ENCODE measurements around the gene UMODL1. TPM values are rescaled to one million over a fixed set of nuclear protein-coding genes. Genes with fewer than 3 reads are reported as not detected.

The UMODL1 gene
- total RNA-seq, 1 donor from 2014 or later: not detected

GRCh38 chr21:42102076-42102475 is 31.0 kb downstream of the UMODL1 start:
- H3K4me1 ChIP-seq (ENCODE audit: control insufficient read depth in 3 of 3, insufficient read depth in 3 of 3, low read length in 3 of 3): peaks cover 3% of the 10 kb centered on the region in 3 donors
- no peaks in the 10 kb centered on the region for H3K36me3 ChIP-seq (ENCODE audit: control insufficient read depth in 3 of 3, insufficient read depth in 3 of 3, low read length in 3 of 3)
- H3K4me3 ChIP-seq (ENCODE audit: low read length in 3 of 3): no peak overlapping the region

GRCh38 chr21:42102526-42102925 is 31.4 kb downstream of the UMODL1 start:
- Histone ChIP-seq H3K9me3 (ENCODE audit: control insufficient read depth in 3 of 3, low read length in 3 of 3) (no peaks in the 10 kb centered on the region), H3K4me3 (ENCODE audit: low read length in 3 of 3) (no peak overlapping the region), H3K9ac (ENCODE audit: low read depth in 1 of 3, low read length in 3 of 3) (no peak overlapping the region), H3K4me1 (ENCODE audit: control insufficient read depth in 3 of 3, insufficient read depth in 3 of 3, low read length in 3 of 3) (peaks cover 3 to 7% (median 7%) of the 10 kb centered on the region in 3 donors), H3K36me3 (ENCODE audit: control insufficient read depth in 3 of 3, insufficient read depth in 3 of 3, low read length in 3 of 3) (no peaks in the 10 kb centered on the region), H3K27ac (ENCODE audit: low read depth, low read length) (no peak overlapping the region), H3K27me3 (ENCODE audit: control insufficient read depth in 3 of 3, insufficient read depth in 3 of 3, low read length in 3 of 3) (peaks cover 5 to 24% (median 10%) of the 10 kb centered on the region in 3 donors)

More at GRCh38 chr21:42102076-42102475, 31.0 kb downstream of the UMODL1 start:
- H3K27ac ChIP-seq (ENCODE audit: low read depth, low read length): no peak overlapping the region
- H3K9ac ChIP-seq (ENCODE audit: low read depth in 1 of 3, low read length in 3 of 3): no peak overlapping the region
- peaks cover 5 to 24% (median 10%) of the 10 kb centered on the region in 3 donors for H3K27me3 ChIP-seq (ENCODE audit: control insufficient read depth in 3 of 3, insufficient read depth in 3 of 3, low read length in 3 of 3)
- H3K9me3 ChIP-seq (ENCODE audit: control insufficient read depth in 3 of 3, low read length in 3 of 3): no peaks in the 10 kb centered on the region

DNA sequence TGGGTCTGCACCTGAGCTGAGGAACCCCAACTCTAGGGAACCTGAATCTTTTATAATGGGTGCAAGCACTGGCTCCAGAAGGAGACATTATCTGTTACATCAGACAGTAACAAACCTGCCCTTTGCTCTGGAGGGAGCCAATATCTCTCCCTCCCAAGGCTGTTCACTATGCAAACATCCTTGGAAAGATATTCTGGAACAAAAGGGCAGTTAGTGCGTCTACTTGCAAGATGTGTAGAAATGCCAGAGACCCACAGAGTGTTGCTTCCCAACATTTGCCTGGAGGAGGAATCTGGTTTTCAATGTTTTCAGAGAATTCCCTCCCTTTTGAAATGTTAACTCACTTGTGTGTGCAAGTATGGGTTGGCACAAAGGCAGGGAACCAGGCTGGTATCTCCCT is 31.9 kb downstream of the UMODL1 start:
- H3K36me3 ChIP-seq (ENCODE audit: control insufficient read depth in 3 of 3, insufficient read depth in 3 of 3, low read length in 3 of 3): no peaks in the 10 kb centered on the region
- no peak overlapping the region for H3K9ac ChIP-seq (ENCODE audit: low read depth in 1 of 3, low read length in 3 of 3)
- H3K9me3 ChIP-seq (ENCODE audit: control insufficient read depth in 3 of 3, low read length in 3 of 3): no peaks in the 10 kb centered on the region
- no peak overlapping the region for H3K27ac ChIP-seq (ENCODE audit: low read depth, low read length)
- no peak overlapping the region for H3K4me3 ChIP-seq (ENCODE audit: low read length in 3 of 3)
- H3K4me1 ChIP-seq (ENCODE audit: control insufficient read depth in 3 of 3, insufficient read depth in 3 of 3, low read length in 3 of 3): peaks cover 2 to 10% (median 10%) of the 10 kb centered on the region in 3 donors
- peaks cover 5 to 24% (median 10%) of the 10 kb centered on the region in 3 donors for H3K27me3 ChIP-seq (ENCODE audit: control insufficient read depth in 3 of 3, insufficient read depth in 3 of 3, low read length in 3 of 3)

GRCh38 chr21:42103843-42104242 is 32.7 kb downstream of the UMODL1 start:
- Histone ChIP-seq H3K9ac (ENCODE audit: low read depth in 1 of 3, low read length in 3 of 3) (no peak overlapping the region), H3K9me3 (ENCODE audit: control insufficient read depth in 3 of 3, low read length in 3 of 3) (no peaks in the 10 kb centered on the region), H3K4me1 (ENCODE audit: control insufficient read depth in 3 of 3, insufficient read depth in 3 of 3, low read length in 3 of 3) (peaks cover 5 to 13% (median 13%) of the 10 kb centered on the region in 3 donors), H3K27ac (ENCODE audit: low read depth, low read length) (no peak overlapping the region), H3K4me3 (ENCODE audit: low read length in 3 of 3) (no peak overlapping the region), H3K36me3 (ENCODE audit: control insufficient read depth in 3 of 3, insufficient read depth in 3 of 3, low read length in 3 of 3) (no peaks in the 10 kb centered on the region), H3K27me3 (ENCODE audit: control insufficient read depth in 3 of 3, insufficient read depth in 3 of 3, low read length in 3 of 3) (peaks cover 10 to 24% (median 12%) of the 10 kb centered on the region in 3 donors)

DNA sequence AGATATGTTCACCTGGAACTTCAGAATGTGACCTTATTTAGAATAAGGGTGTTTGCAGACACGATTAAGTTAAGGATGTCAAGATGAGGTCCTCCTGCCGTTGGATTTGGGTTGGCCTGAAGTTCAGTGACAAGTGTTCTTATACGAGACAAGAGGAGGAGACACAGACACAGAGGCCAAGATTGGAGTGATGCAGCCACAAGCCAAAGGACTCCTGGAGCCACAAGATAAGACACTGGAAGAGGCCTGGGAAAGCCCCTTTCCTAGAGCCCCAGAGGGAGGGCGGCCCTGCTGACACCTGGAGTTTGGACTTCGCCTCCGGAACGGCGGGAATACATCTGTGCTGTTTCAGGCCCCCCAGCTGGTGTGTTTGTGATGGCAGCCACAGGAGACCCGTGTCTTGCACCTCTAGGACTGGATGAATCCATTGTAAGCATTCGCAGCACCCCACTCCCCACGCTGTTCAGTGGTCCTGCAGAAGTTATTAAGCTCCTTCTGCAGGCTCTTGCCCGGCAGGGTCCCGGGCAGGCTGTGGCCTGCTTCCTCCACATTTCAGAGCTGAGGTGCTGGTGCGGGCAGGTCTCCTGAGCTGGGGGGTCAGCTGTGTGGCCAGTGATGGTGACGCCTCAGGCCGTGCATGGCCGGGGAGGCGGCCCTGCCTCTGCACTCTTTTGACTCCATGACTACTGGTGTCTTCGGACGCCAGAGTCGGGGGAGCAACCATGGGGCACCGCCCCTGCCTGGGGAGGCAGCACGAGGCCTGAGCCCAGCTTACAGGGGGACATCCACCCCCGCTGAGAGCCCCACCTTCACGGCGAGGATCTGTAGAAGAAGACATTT is 34.6 kb downstream of the UMODL1 start:
- no peaks in the 10 kb centered on the region for H3K36me3 ChIP-seq (ENCODE audit: control insufficient read depth in 3 of 3, insufficient read depth in 3 of 3, low read length in 3 of 3)
- H3K4me3 ChIP-seq (ENCODE audit: low read length in 3 of 3): no peak overlapping the region
- H3K27ac ChIP-seq (ENCODE audit: low read depth, low read length): no peak overlapping the region
- peaks cover 5 to 13% (median 13%) of the 10 kb centered on the region in 3 donors for H3K4me1 ChIP-seq (ENCODE audit: control insufficient read depth in 3 of 3, insufficient read depth in 3 of 3, low read length in 3 of 3)
- no peaks in the 10 kb centered on the region for H3K9me3 ChIP-seq (ENCODE audit: control insufficient read depth in 3 of 3, low read length in 3 of 3)
- H3K27me3 ChIP-seq (ENCODE audit: control insufficient read depth in 3 of 3, insufficient read depth in 3 of 3, low read length in 3 of 3): peaks cover 10 to 21% (median 12%) of the 10 kb centered on the region in 3 donors
- H3K9ac ChIP-seq (ENCODE audit: low read depth in 1 of 3, low read length in 3 of 3): no peak overlapping the region

DNA sequence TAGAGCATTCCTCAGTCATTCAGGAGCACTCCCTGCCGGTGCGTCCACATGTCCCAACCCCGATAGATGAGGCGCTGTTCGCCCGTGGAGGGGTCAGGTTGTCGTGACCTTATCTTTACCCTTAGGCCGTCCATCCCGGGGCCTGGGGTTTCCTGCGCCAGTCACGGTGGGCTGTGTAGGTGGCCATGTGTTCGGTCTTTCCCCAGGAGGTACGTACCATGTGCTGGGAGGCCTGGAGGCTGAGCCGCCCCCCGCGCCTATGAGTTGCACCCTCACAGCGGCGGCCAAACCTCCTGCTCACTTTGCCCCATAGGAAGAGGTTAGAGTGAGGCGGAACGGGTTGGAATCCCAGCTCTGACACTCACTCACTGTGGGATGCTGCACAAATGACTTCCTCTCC is 35.3 kb downstream of the UMODL1 start:
- H3K9ac ChIP-seq (ENCODE audit: low read depth in 1 of 3, low read length in 3 of 3): no peak overlapping the region
- H3K4me3 ChIP-seq (ENCODE audit: low read length in 3 of 3): no peak overlapping the region
- no peak overlapping the region for H3K27ac ChIP-seq (ENCODE audit: low read depth, low read length)
- H3K9me3 ChIP-seq (ENCODE audit: control insufficient read depth in 3 of 3, low read length in 3 of 3): no peaks in the 10 kb centered on the region
- H3K36me3 ChIP-seq (ENCODE audit: control insufficient read depth in 3 of 3, insufficient read depth in 3 of 3, low read length in 3 of 3): no peaks in the 10 kb centered on the region
- H3K27me3 ChIP-seq (ENCODE audit: control insufficient read depth in 3 of 3, insufficient read depth in 3 of 3, low read length in 3 of 3): peaks cover 7 to 22% (median 12%) of the 10 kb centered on the region in 3 donors
- H3K4me1 ChIP-seq (ENCODE audit: control insufficient read depth in 3 of 3, insufficient read depth in 3 of 3, low read length in 3 of 3): peaks cover 5 to 13% (median 13%) of the 10 kb centered on the region in 3 donors

DNA sequence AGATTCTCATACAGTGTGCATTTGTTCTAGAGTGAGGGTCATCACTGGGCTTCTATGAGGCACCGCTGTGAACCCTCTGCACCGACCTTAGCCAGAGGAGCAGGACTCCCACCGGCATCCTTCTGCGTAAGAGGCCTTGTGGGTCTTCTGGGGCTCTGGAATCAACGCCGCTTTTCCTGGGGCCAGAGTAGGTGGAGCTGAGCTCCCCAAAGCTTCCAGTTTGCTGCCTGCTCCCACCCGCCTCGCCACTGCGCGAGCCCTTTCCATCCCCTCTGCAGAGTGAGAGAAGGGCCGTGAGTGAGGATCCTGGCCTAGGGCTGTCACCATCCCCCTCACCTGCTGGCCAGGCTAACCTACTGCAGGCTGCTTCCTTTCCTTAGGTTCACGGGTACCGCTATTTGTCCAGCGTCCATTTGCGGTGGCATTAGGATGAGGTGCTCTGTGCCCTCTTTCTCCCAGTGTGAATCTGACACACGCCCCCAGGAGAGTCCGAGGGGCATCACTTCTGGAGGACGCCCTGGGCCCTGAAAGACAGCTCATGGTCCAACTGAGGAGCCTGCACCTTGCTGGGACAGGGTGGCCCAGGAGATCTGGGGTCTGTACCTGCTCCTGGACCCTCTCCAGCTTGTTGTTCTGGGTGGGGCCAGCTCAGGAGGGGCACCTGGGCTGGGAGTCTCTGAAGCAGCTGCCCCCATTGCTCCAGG is 36.2 kb downstream of the UMODL1 start:
- no peak overlapping the region for H3K27ac ChIP-seq (ENCODE audit: low read depth, low read length)
- no peaks in the 10 kb centered on the region for H3K9me3 ChIP-seq (ENCODE audit: control insufficient read depth in 3 of 3, low read length in 3 of 3)
- H3K9ac ChIP-seq (ENCODE audit: low read depth in 1 of 3, low read length in 3 of 3): peak overlapping the region in 1 of 3 donors; percentile 50
- peaks cover 5 to 13% (median 13%) of the 10 kb centered on the region in 3 donors for H3K4me1 ChIP-seq (ENCODE audit: control insufficient read depth in 3 of 3, insufficient read depth in 3 of 3, low read length in 3 of 3)
- H3K4me3 ChIP-seq (ENCODE audit: low read length in 3 of 3): peak overlapping the region in 1 of 3 donors; percentile 6
- peaks cover 6 to 28% (median 12%) of the 10 kb centered on the region in 3 donors for H3K27me3 ChIP-seq (ENCODE audit: control insufficient read depth in 3 of 3, insufficient read depth in 3 of 3, low read length in 3 of 3)
- no peaks in the 10 kb centered on the region for H3K36me3 ChIP-seq (ENCODE audit: control insufficient read depth in 3 of 3, insufficient read depth in 3 of 3, low read length in 3 of 3)

DNA sequence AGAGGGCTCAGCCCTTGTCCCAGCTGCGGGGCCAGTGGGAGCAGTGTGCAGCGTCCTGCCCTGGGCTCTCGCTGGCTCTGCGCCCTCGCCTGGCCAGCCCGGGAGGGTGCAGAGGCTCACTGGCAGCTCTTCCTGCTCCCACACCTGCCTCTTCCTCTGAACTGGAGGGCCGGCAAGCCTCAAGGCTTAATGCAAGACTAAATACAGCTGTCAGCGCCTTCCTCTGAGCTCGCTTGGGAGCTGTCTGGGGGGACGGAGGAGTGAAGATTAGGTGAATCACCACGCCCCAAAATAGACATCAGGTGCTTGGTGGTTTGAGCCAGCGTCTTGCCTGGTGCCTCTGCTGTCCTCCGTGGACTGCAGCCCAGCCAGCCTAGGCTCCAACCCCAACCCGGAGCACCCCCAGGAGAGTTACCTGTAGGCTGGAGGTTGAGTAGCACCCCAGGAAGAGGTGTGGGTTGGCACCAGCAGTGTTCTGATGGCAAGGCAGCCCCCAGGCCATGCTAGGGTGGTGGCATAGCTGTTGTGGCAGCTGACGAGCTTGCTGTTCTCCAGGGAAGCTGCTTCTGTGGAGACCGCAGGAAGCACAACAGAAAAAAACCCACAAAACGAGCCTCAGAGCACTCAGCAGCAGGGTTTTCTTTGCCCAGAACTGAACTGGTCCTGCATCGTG is 36.9 kb downstream of the UMODL1 start:
- Histone ChIP-seq H3K36me3 (ENCODE audit: control insufficient read depth in 3 of 3, insufficient read depth in 3 of 3, low read length in 3 of 3) (no peaks in the 10 kb centered on the region), H3K27ac (ENCODE audit: low read depth, low read length) (no peak overlapping the region), H3K4me1 (ENCODE audit: control insufficient read depth in 3 of 3, insufficient read depth in 3 of 3, low read length in 3 of 3) (peaks cover 5 to 13% (median 13%) of the 10 kb centered on the region in 3 donors), H3K9me3 (ENCODE audit: control insufficient read depth in 3 of 3, low read length in 3 of 3) (no peaks in the 10 kb centered on the region), H3K4me3 (ENCODE audit: low read length in 3 of 3) (peak overlapping the region in 1 of 3 donors; percentile 6), H3K27me3 (ENCODE audit: control insufficient read depth in 3 of 3, insufficient read depth in 3 of 3, low read length in 3 of 3) (peaks cover 10 to 32% (median 13%) of the 10 kb centered on the region in 3 donors), H3K9ac (ENCODE audit: low read depth in 1 of 3, low read length in 3 of 3) (peak overlapping the region in 1 of 3 donors; percentile 50)

DNA sequence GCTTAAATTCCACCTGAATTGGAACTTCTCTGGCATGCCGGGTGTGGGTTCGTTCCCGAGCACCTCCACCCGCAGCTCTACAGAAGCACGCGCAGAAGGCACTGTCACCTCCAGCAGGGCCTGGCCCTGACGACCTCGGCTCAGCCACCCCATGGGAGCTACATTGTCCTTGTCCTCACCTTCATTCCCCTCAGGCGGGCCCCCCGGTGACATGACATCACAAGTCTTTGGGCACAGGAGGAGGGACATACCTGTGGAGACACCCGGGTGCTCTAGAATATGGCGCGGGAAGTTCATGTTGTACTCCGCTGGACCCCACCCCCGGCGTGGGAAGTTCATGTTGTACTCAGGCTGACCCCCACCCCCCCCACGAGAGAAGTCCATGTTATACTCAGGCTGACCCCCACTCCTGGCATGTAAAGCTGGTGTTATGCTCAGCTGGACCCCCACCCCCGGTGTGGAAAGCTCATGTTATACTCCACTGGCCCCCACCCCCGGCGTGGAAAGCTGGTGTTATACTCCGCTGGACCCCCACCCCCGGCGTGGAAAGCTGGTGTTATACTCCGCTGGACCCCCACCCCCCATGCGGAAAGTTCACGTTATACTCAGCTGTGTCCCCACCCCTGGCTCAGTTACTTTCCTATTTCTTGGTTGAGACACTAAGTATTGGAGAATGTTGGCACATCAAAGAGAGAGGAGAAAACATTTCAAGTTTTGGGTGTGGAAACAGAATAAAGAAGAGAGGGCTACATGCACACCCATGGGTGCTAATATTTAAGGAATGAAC is 37.6 kb downstream of the UMODL1 start:
- H3K27ac ChIP-seq (ENCODE audit: low read depth, low read length): no peak overlapping the region
- peaks cover 15 to 31% (median 15%) of the 10 kb centered on the region in 3 donors for H3K27me3 ChIP-seq (ENCODE audit: control insufficient read depth in 3 of 3, insufficient read depth in 3 of 3, low read length in 3 of 3)
- H3K9ac ChIP-seq (ENCODE audit: low read depth in 1 of 3, low read length in 3 of 3): no peak overlapping the region
- peaks cover 5 to 16% (median 13%) of the 10 kb centered on the region in 3 donors for H3K4me1 ChIP-seq (ENCODE audit: control insufficient read depth in 3 of 3, insufficient read depth in 3 of 3, low read length in 3 of 3)
- no peaks in the 10 kb centered on the region for H3K9me3 ChIP-seq (ENCODE audit: control insufficient read depth in 3 of 3, low read length in 3 of 3)
- H3K36me3 ChIP-seq (ENCODE audit: control insufficient read depth in 3 of 3, insufficient read depth in 3 of 3, low read length in 3 of 3): no peaks in the 10 kb centered on the region
- no peak overlapping the region for H3K4me3 ChIP-seq (ENCODE audit: low read length in 3 of 3)

All from skeletal muscle tissue (tissue), 4 donors.